LNCaP clone FGC (cell line): ENCODE data around the gene CALML4.
"Not testable (repeated sequence)": the region's sequence is repeated elsewhere in the genome, so short reads cannot be mapped to it uniquely, and the experiment has no call there.

Experiments
- DNase-seq: peaks from one replicate; pipeline ENCODE4 v3.0.0-alpha.2; 2011; ENCODE audit warnings: low read depth
- H3K4me3 ChIP-seq: 2 replicates; pipeline ENCODE4 v1.5.1; 2011; ENCODE audit warnings: mild to moderate bottlenecking, low read depth, low read length, control low read depth
- CTCF ChIP-seq: IDR thresholded peaks from 2 replicates; pipeline ENCODE4 v1.5.1; 2012; ENCODE audit warnings: mild to moderate bottlenecking; ENCODE audit not compliant: control insufficient read depth, insufficient read depth; ENCODE audit errors: extremely low read depth

Gene CALML4

GRCh38 chr15:68224108-68224507, 19.0 kb upstream of the CALML4 start:
- H3K4me3 ChIP-seq: no peak overlapping the region
- DNase-seq: no peak

GRCh38 chr15:68223171-68223570, 18.0 kb upstream of the CALML4 start:
- no peak overlapping the region for H3K4me3 ChIP-seq
- TF ChIP-seq CTCF: no peak
- DNase-seq: no peak

More at GRCh38 chr15:68224108-68224507, 19.0 kb upstream of the CALML4 start:
- no peak for TF ChIP-seq CTCF

GRCh38 chr15:68222432-68222743, 17.3 kb upstream of the CALML4 start:
- not testable (repeated sequence) for DNase-seq, H3K4me3 ChIP-seq

GRCh38 chr15:68221530-68222431, 16.6 kb upstream of the CALML4 start:
- H3K4me3 ChIP-seq, DNase-seq: not testable (repeated sequence)

GRCh38 chr15:68220967-68221366, 15.8 kb upstream of the CALML4 start:
- DNase-seq: no peak
- no peak overlapping the region for H3K4me3 ChIP-seq
- TF ChIP-seq CTCF: no peak

- no peak for DNase-seq
- no peak overlapping the region for H3K4me3 ChIP-seq
- no peak for TF ChIP-seq CTCF
These were observed 15.4 kb upstream of the CALML4 start for GRCh38 chr15:68220489-68220888.

- DNase-seq: no peak
- no peak overlapping the region for H3K4me3 ChIP-seq
- TF ChIP-seq CTCF: no peak
These were observed 14.0 kb upstream of the CALML4 start for GRCh38 chr15:68218847-68219798.
